ENCODE results near the gene CXCR6. TPM values are rescaled to one million over a fixed set of nuclear protein-coding genes. Genes with fewer than 3 reads are reported as not detected.

CXCR6 gene
- total and polyA plus RNA-seq, 2 donors: 0.63 to 1.6 TPM

DNA sequence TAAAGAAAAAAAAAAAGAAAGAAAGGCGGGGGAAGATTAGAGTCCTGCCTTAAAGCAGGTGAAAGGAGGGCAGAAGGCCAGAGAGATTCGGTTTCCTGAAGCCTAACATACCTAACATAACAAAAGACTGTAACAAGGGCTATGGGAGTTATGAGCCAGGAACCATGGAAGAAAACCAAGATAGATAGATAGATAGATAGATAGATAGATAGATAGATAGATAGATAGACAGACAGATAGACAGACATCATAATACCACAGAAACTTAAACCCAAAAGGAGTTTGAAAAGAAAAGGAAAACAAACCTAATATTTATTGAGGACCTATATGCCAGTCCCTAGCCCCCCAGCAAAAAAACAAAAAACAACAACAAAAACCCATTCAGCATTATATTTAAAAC lies 54.7 kb downstream of the CXCR6 start:
- H3K4me3 ChIP-seq (ENCODE audit: low read depth, low read length): no peak overlapping the region
- H3K36me3 ChIP-seq (ENCODE audit: insufficient read depth): no peaks in the 10 kb centered on the region
- WGBS: 84% methylated on average over 2 of the region's 2 CpGs
- no peak for DNase-seq (ENCODE audit: extremely low spot score)
- H3K27ac ChIP-seq (ENCODE audit: low read depth): no peak overlapping the region
- no peaks in the 10 kb centered on the region for H3K4me1 ChIP-seq (ENCODE audit: insufficient read depth)

Small RNA genes lying within 50 kb of the gene (small RNA-seq; reads per million reads assigned to genes)
- gene RF00019: not detected

Other genes starting within 250 kb of the CXCR6 start
- 0.16 TPM for gene SLC6A20, start 146.9 kb upstream of the CXCR6 start, total RNA-seq
- gene SLC6A20, start 146.9 kb upstream of the CXCR6 start, polyA plus RNA-seq: 0.10 TPM
- 39.1 TPM for gene LZTFL1, start 101.3 kb upstream of the CXCR6 start, total RNA-seq
- 13.8 TPM for gene LZTFL1, start 101.3 kb upstream of the CXCR6 start, polyA plus RNA-seq
- not detected for gene CCR9, start 56.9 kb upstream of the CXCR6 start, total RNA-seq
- not detected for gene CCR9, start 56.9 kb upstream of the CXCR6 start, polyA plus RNA-seq
- 26.6 TPM for gene FYCO1, start 52.4 kb downstream of the CXCR6 start, total RNA-seq
- gene FYCO1, start 52.4 kb downstream of the CXCR6 start, polyA plus RNA-seq: 58.9 TPM
- gene XCR1, start 84.0 kb downstream of the CXCR6 start, total RNA-seq: 1.0 TPM
- 0.77 TPM for gene XCR1, start 84.0 kb downstream of the CXCR6 start, polyA plus RNA-seq